Liver (tissue), 3 donors: Measurements from ENCODE around the gene HOXA3.

Experiments
- ATF3 ChIP-seq: IDR thresholded peaks from 2 replicates; pipeline ENCODE4 v1.6.1; 2016; ENCODE audit warnings: antibody characterized with exemption
- CTCF ChIP-seq: fragments of 150-350 bp; IDR thresholded peaks from 2 replicates; pipeline ENCODE4 v1.5.1; 2017; ENCODE audit warnings: improper control_type of control experiment, low read depth, low read length; ENCODE audit not compliant: missing input control
- EGR1 ChIP-seq, 2 donors: IDR thresholded peaks; 2 replicates each; pipeline ENCODE4 v1.6.1; 2016 to 2018; ENCODE audit warnings: antibody characterized with exemption in 2 of 2, low read depth in 2 of 2
- FOXA2 ChIP-seq: IDR thresholded peaks from 2 replicates; pipeline ENCODE4 v1.6.1; 2016; ENCODE audit warnings: antibody characterized with exemption
- GABPA ChIP-seq, 2 donors: IDR thresholded peaks in 1 of 2; conservative IDR thresholded peaks in 1 of 2; 2 replicates each; pipeline ENCODE4 v1.6.1; 2016; ENCODE audit warnings: antibody characterized with exemption in 2 of 2, mild to moderate bottlenecking in 1 of 2, moderate library complexity in 1 of 2
- HNF4A ChIP-seq, 2 donors: conservative IDR thresholded peaks; 2 replicates each; pipeline ENCODE4 v1.6.1; 2016; ENCODE audit warnings: antibody characterized with exemption in 2 of 2, mild to moderate bottlenecking in 2 of 2
- JUND ChIP-seq, 2 donors: IDR thresholded peaks; 2 replicates each; pipeline ENCODE4 v1.6.1; 2016; ENCODE audit warnings: antibody characterized with exemption in 2 of 2
- MAX ChIP-seq: IDR thresholded peaks from 2 replicates; pipeline ENCODE4 v1.6.1; 2016; ENCODE audit warnings: antibody characterized with exemption
- RAD21 ChIP-seq, 2 donors: IDR thresholded peaks; 2 replicates each; pipeline ENCODE4 v1.6.1; 2016; ENCODE audit warnings: antibody characterized with exemption in 2 of 2, mild to moderate bottlenecking in 2 of 2
- REST ChIP-seq: IDR thresholded peaks from 2 replicates; pipeline ENCODE4 v1.6.1; 2016; ENCODE audit warnings: antibody characterized with exemption, mild to moderate bottlenecking
- RXRA ChIP-seq, 2 donors: IDR thresholded peaks; 2 replicates each; pipeline ENCODE4 v1.6.1; 2017 to 2018; ENCODE audit warnings: antibody characterized with exemption in 2 of 2, mild to moderate bottlenecking in 1 of 2
- TAF1 ChIP-seq: conservative IDR thresholded peaks from 2 replicates; pipeline ENCODE4 v1.6.1; 2016; ENCODE audit warnings: antibody characterized with exemption, mild to moderate bottlenecking
- YY1 ChIP-seq: IDR thresholded peaks from 2 replicates; pipeline ENCODE4 v1.6.1; 2016; ENCODE audit warnings: antibody characterized with exemption, mild to moderate bottlenecking
- ZBTB33 ChIP-seq: IDR thresholded peaks from 2 replicates; pipeline ENCODE4 v1.6.1; 2016; ENCODE audit warnings: antibody characterized with exemption
- donor health status: healthy.
- donor health status: healthy.

- TF ChIP-seq TAF1 (no peak), CTCF (no peak), ATF3 (no peak), RAD21 (IDR thresholded peaks at IDR 0.05) (no peak), YY1 (no peak), MAX (no peak), GABPA (IDR thresholded peaks at IDR 0.05 in 1 of 2, conservative IDR thresholded peaks at IDR 0.05 in 1 of 2) (no peak), RXRA (IDR thresholded peaks at IDR 0.05) (no peak), ZBTB33 (no peak), JUND (IDR thresholded peaks at IDR 0.05) (no peak), HNF4A (conservative IDR thresholded peaks at IDR 0.05) (no peak), FOXA2 (no peak), REST (no peak), EGR1 (IDR thresholded peaks at IDR 0.05; ENCODE audit: low read depth in 2 of 2) (no peak)
Observed at GRCh38 chr7:27105301-27106031, 46.9 kb downstream of the HOXA3 start.
